ENCODE data around the gene ZNF276. TPM values are rescaled to one million over a fixed set of nuclear protein-coding genes. Genes with fewer than 3 reads are reported as not detected.

ZNF276 gene
- total RNA-seq, 1 donor from 2014 or later, result 33.2 TPM

DNA sequence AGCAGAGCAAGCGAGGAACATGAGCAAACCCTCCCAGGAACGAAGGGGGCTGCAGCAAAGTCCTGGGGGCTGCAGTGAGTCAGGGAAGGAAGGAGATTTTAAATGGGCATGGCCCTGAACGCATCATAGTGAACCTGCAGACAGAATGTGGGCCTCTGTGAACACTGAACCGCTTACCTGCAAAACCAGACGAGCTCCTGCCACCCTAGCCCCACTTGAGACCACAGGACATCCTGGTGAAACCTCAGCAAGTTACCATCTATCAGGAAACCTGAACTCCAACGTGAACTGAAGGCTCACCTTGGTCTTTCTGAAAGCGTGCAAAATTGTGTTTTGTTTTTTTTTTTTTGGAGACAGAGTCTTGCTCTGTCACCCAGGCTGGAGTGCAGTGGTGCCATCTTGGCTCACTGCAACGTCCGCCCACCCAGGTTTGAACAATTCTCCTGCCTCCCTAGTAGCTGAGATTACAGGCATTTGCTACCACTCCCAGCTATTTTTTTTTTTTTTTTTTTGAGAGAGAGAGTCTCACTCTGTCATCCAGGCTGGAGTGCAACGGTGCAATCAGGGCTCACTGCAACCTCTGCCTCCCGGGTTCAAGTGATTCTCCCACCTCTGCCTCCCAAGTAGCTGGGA lies 64.3 kb downstream of the ZNF276 start:
- Histone ChIP-seq H3K27me3 (ENCODE audit: low read depth) (no peaks in the 10 kb centered on the region), H3K4me1 (no peaks in the 10 kb centered on the region), H3K36me3 (no peaks in the 10 kb centered on the region), H3K4me3 (no peak overlapping the region), H3K27ac (no peak overlapping the region), H3K9me3 (no peaks in the 10 kb centered on the region)
- no peak for DNase-seq
- ATAC-seq, result peak; percentile 33 to 50
- intact Hi-C loops (cut with DNase I), result no loop called here
- TF ChIP-seq, protein P1, sequence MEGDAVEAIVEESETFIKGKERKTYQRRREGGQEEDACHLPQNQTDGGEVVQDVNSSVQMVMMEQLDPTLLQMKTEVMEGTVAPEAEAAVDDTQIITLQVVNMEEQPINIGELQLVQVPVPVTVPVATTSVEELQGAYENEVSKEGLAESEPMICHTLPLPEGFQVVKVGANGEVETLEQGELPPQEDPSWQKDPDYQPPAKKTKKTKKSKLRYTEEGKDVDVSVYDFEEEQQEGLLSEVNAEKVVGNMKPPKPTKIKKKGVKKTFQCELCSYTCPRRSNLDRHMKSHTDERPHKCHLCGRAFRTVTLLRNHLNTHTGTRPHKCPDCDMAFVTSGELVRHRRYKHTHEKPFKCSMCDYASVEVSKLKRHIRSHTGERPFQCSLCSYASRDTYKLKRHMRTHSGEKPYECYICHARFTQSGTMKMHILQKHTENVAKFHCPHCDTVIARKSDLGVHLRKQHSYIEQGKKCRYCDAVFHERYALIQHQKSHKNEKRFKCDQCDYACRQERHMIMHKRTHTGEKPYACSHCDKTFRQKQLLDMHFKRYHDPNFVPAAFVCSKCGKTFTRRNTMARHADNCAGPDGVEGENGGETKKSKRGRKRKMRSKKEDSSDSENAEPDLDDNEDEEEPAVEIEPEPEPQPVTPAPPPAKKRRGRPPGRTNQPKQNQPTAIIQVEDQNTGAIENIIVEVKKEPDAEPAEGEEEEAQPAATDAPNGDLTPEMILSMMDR (IDR thresholded peaks at IDR 0.05), result no peak

GRCh38 chr16:89786474-89787364 lies 65.4 kb downstream of the ZNF276 start:
- TF ChIP-seq, protein P1 (IDR thresholded peaks at IDR 0.05), result no peak
- Histone ChIP-seq H3K9me3 (no peaks in the 10 kb centered on the region), H3K4me3 (no peak overlapping the region), H3K36me3 (no peaks in the 10 kb centered on the region), H3K27me3 (ENCODE audit: low read depth) (no peaks in the 10 kb centered on the region), H3K27ac (no peak overlapping the region), H3K4me1 (no peaks in the 10 kb centered on the region)
- intact Hi-C loops (cut with DNase I), result no loop called here
- DNase-seq, result no peak
- ATAC-seq, result no peak

DNA sequence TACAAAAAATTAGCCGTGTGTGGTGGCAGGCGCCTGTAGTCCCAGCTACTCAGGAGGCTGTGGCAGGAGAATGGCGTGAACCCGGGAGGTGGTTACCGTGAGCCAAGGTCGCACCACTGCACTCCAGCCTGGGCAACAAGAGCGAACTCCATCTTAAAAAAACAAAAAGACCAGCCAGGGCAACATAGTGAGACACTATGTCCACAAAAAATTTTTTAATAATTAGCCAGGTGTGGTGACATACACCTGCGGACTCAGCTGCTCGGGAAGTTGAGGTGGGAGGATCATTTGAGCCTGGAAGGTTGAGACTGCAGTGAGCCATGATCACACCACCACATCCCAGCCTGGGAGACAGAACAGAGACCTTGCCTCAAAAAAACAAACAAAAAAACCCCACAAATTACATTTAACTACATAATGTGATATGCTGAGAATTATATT lies 66.0 kb downstream of the ZNF276 start:
- TF ChIP-seq, protein P1 (IDR thresholded peaks at IDR 0.05), result no peak
- intact Hi-C loops (cut with DNase I), result no loop called here
- DNase-seq (no peak), ATAC-seq (no peak)
- Histone ChIP-seq H3K27me3 (ENCODE audit: low read depth) (no peaks in the 10 kb centered on the region), H3K9me3 (no peaks in the 10 kb centered on the region), H3K4me1 (no peaks in the 10 kb centered on the region), H3K27ac (no peak overlapping the region), H3K4me3 (no peak overlapping the region), H3K36me3 (no peaks in the 10 kb centered on the region)

Other genes with a start within 250 kb of the ZNF276 start
- gene ANKRD11, start 231.0 kb upstream of the ZNF276 start, total RNA-seq, result 127 TPM
- 98.8 TPM for gene SPG7, start 213.1 kb upstream of the ZNF276 start, total RNA-seq
- gene RPL13, start 160.9 kb upstream of the ZNF276 start, total RNA-seq, result 1,727 TPM
- 0.35 TPM for gene CPNE7, start 145.8 kb upstream of the ZNF276 start, total RNA-seq
- gene DPEP1, start 107.9 kb upstream of the ZNF276 start, total RNA-seq, result 0.59 TPM
- 70.4 TPM for gene CHMP1A, start 63.8 kb upstream of the ZNF276 start, total RNA-seq
- 9.7 TPM for gene SPATA33, start 63.7 kb upstream of the ZNF276 start, total RNA-seq
- gene CDK10, start 34.8 kb upstream of the ZNF276 start, total RNA-seq, result 79.6 TPM
- 10.3 TPM for gene SPATA2L, start 19.8 kb upstream of the ZNF276 start, total RNA-seq
- 15.6 TPM for gene VPS9D1, start 639 bp upstream of the ZNF276 start, total RNA-seq
- gene FANCA, start 95.1 kb downstream of the ZNF276 start, total RNA-seq, result 7.9 TPM
- gene SPIRE2, start 106.9 kb downstream of the ZNF276 start, total RNA-seq, result 15.8 TPM
- gene TCF25, start 152.1 kb downstream of the ZNF276 start, total RNA-seq, result 152 TPM
- 5.3 TPM for gene MC1R, start 197.3 kb downstream of the ZNF276 start, total RNA-seq
- 2.1 TPM for gene TUBB3, start 201.8 kb downstream of the ZNF276 start, total RNA-seq
- 66.0 TPM for gene DEF8, start 227.2 kb downstream of the ZNF276 start, total RNA-seq